Smooth muscle cell of the brain vasculature (primary cell): ENCODE measurements around the gene MYO1B.

Experiments used
- DNase-seq: peaks from one replicate; pipeline ENCODE4 v3.0.0-alpha.2; 2012; ENCODE audit warnings: low read depth, low spot score

The MYO1B gene

GRCh38 chr2:191358325-191359025 is 113.3 kb downstream of the MYO1B start:
- no peak for DNase-seq

GRCh38 chr2:191359133-191359532 is 113.9 kb downstream of the MYO1B start:
- DNase-seq: no peak

GRCh38 chr2:191360918-191361317 is 115.7 kb downstream of the MYO1B start:
- no peak for DNase-seq

GRCh38 chr2:191362841-191363240 is 117.6 kb downstream of the MYO1B start:
- DNase-seq: no peak

GRCh38 chr2:191363267-191363666 is 118.1 kb downstream of the MYO1B start:
- DNase-seq: no peak

- no peak for DNase-seq
Measured at GRCh38 chr2:191365089-191365488, 119.9 kb downstream of the MYO1B start.

- no peak for DNase-seq
Measured at GRCh38 chr2:191366199-191366598, 121.0 kb downstream of the MYO1B start.

- no peak for DNase-seq
Measured at GRCh38 chr2:191369034-191369433, 123.8 kb downstream of the MYO1B start.

GRCh38 chr2:191374366-191374765 is 129.2 kb downstream of the MYO1B start:
- no peak for DNase-seq

GRCh38 chr2:191374939-191375338 is 129.7 kb downstream of the MYO1B start:
- no peak for DNase-seq

- DNase-seq: peak; percentile 71
Measured at GRCh38 chr2:191376981-191377629, 131.9 kb downstream of the MYO1B start.

- DNase-seq: no peak
Measured at GRCh38 chr2:191379375-191379774, 134.2 kb downstream of the MYO1B start.

GRCh38 chr2:191382801-191383200 is 137.6 kb downstream of the MYO1B start:
- DNase-seq: peak; percentile 69

GRCh38 chr2:191383486-191383885 is 138.3 kb downstream of the MYO1B start:
- DNase-seq: no peak

- DNase-seq: no peak
Measured at GRCh38 chr2:191384829-191385228, 139.6 kb downstream of the MYO1B start.

GRCh38 chr2:191385416-191386160 is 140.4 kb downstream of the MYO1B start:
- no peak for DNase-seq

GRCh38 chr2:191386938-191387536 is 141.8 kb downstream of the MYO1B start:
- DNase-seq: no peak

- no peak for DNase-seq
Measured at GRCh38 chr2:191389288-191389687, 144.1 kb downstream of the MYO1B start.

- DNase-seq: no peak
Measured at GRCh38 chr2:191391171-191391570, 146.0 kb downstream of the MYO1B start.

- DNase-seq: no peak
Measured at GRCh38 chr2:191394043-191394442, 148.8 kb downstream of the MYO1B start.

GRCh38 chr2:191396794-191397193 is 151.6 kb downstream of the MYO1B start:
- DNase-seq: no peak

GRCh38 chr2:191399601-191400000 is 154.4 kb downstream of the MYO1B start:
- no peak for DNase-seq
